GM06990 (cell line): ENCODE data around the gene SORBS1.

Source experiments
- DNase-seq: peaks from one replicate; pipeline ENCODE4 v3.0.0-alpha.2; 2011; ENCODE audit not compliant: insufficient read length; ENCODE audit errors: extremely low read depth
- H3K27me3 ChIP-seq: replicated peaks from 2 replicates; pipeline ENCODE4 v1.6.0; 2011; ENCODE audit warnings: low read length; ENCODE audit not compliant: control insufficient read depth, insufficient read depth
- H3K36me3 ChIP-seq: 2 replicates; pipeline ENCODE4 v1.5.1; 2011; ENCODE audit warnings: low read length; ENCODE audit not compliant: control insufficient read depth, insufficient read depth
- H3K4me3 ChIP-seq: replicated peaks from 2 replicates; pipeline ENCODE4 v1.5.1; 2011; ENCODE audit warnings: low read depth, mild to moderate bottlenecking, control low read depth, low read length
- TF ChIP-seq, protein P1 (sequence below): IDR thresholded peaks from 2 replicates; pipeline ENCODE4 v1.5.1; 2011; ENCODE audit warnings: low read length, control low read depth, mild to moderate bottlenecking, inconsistent platforms; ENCODE audit not compliant: insufficient read depth, poor library complexity, severe bottlenecking

SORBS1 gene

DNA sequence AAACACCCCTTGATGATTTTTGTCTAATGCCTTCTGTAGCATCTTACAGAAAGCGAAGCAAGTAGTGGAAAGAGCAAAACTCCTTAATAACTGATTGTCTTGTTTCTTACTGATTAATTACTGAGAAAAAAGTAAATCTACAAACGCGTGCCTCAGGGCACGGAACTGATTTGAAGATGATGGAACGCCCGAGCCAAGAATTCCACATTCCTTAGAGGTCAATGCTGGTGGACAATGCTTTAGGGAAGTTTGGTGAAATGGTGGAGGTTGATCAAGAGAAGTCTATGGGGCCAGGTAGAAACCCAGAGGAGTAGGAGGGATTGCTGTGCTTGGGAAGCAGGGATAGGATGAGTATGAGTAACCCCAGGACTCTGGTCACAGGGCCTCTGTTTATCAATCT lies 5.0 kb upstream of the SORBS1 start:
- Histone ChIP-seq H3K27me3 (no peaks in the 10 kb centered on the region; the same call in 1 of the 2 replicates), H3K36me3 (no peaks in the 10 kb centered on the region), H3K4me3 (no peak overlapping the region)
- TF ChIP-seq, protein P1, sequence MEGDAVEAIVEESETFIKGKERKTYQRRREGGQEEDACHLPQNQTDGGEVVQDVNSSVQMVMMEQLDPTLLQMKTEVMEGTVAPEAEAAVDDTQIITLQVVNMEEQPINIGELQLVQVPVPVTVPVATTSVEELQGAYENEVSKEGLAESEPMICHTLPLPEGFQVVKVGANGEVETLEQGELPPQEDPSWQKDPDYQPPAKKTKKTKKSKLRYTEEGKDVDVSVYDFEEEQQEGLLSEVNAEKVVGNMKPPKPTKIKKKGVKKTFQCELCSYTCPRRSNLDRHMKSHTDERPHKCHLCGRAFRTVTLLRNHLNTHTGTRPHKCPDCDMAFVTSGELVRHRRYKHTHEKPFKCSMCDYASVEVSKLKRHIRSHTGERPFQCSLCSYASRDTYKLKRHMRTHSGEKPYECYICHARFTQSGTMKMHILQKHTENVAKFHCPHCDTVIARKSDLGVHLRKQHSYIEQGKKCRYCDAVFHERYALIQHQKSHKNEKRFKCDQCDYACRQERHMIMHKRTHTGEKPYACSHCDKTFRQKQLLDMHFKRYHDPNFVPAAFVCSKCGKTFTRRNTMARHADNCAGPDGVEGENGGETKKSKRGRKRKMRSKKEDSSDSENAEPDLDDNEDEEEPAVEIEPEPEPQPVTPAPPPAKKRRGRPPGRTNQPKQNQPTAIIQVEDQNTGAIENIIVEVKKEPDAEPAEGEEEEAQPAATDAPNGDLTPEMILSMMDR = no peak
- DNase-seq = no peak

DNA sequence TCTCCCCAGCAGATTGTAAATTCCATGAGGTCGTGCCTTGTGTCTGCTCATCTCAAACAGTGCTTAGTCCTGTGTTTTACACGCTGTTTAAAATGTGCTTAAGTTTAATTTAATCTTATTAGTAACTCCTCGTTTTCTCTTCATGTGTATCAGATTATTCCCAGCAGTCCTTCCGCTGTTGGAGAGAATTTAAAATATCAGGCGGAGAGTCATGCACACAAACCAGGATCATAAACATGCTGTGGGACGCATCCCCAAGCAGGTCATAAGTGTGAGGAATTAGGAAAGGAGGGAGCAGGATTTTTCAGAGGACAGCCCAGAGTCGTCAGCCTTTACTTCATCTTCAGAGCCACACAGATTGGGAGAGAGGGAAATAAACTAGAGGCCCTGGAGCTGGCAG lies 4.2 kb upstream of the SORBS1 start:
- H3K4me3 ChIP-seq = no peak overlapping the region
- no peaks in the 10 kb centered on the region for H3K36me3 ChIP-seq
- DNase-seq = no peak
- TF ChIP-seq, protein P1 = no peak
- H3K27me3 ChIP-seq = no peaks in the 10 kb centered on the region; the same call in 1 of the 2 replicates

GRCh38 chr10:95564291-95564690 lies 3.1 kb upstream of the SORBS1 start:
- DNase-seq = no peak
- TF ChIP-seq, protein P1 = no peak
- Histone ChIP-seq H3K4me3 (no peak overlapping the region), H3K36me3 (no peaks in the 10 kb centered on the region), H3K27me3 (no peaks in the 10 kb centered on the region; the same call in none of the 2 replicates)

GRCh38 chr10:95562341-95562965 lies 1.3 kb upstream of the SORBS1 start:
- H3K4me3 ChIP-seq = no peak overlapping the region
- H3K36me3 ChIP-seq = no peaks in the 10 kb centered on the region
- TF ChIP-seq, protein P1 = no peak
- no peaks in the 10 kb centered on the region; the same call in 1 of the 2 replicates for H3K27me3 ChIP-seq
- no peak for DNase-seq

DNA sequence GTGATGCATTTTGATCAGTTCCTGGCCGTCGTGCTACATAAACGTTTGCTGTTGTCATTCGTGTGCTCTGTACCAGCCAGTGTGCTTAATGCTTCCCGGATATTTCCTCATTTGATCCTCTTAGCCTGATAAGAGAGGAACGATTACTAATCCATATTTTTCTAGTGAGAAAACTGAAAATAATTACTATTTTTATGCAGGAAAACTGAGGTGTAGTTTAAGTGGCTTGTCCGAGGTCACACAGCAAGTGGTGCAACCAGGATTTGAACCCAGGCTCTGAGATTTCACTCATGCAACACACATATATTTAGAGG lies 650 bp upstream of the SORBS1 start:
- no peak for DNase-seq
- TF ChIP-seq, protein P1 = no peak
- no peaks in the 10 kb centered on the region for H3K36me3 ChIP-seq
- H3K27me3 ChIP-seq = no peaks in the 10 kb centered on the region; the same call in 1 of the 2 replicates
- peak overlapping the region; percentile 76 for H3K4me3 ChIP-seq
